ENCODE measurements around the gene ARPC5.

GRCh38 chr1:183602510-183602909, 33.1 kb downstream of the ARPC5 start:
- TF ChIP-seq CTCF (IDR thresholded peaks at IDR 0.05; ENCODE audit: low read depth, low read length) (no peak), POLR2A (IDR thresholded peaks at IDR 0.05; ENCODE audit: extremely low read depth, insufficient read length) (no peak), MAX (IDR thresholded peaks at IDR 0.05; ENCODE audit: low read depth, low read length) (no peak)
